ENCODE measurements around the gene CLOCK.

The CLOCK gene

DNA sequence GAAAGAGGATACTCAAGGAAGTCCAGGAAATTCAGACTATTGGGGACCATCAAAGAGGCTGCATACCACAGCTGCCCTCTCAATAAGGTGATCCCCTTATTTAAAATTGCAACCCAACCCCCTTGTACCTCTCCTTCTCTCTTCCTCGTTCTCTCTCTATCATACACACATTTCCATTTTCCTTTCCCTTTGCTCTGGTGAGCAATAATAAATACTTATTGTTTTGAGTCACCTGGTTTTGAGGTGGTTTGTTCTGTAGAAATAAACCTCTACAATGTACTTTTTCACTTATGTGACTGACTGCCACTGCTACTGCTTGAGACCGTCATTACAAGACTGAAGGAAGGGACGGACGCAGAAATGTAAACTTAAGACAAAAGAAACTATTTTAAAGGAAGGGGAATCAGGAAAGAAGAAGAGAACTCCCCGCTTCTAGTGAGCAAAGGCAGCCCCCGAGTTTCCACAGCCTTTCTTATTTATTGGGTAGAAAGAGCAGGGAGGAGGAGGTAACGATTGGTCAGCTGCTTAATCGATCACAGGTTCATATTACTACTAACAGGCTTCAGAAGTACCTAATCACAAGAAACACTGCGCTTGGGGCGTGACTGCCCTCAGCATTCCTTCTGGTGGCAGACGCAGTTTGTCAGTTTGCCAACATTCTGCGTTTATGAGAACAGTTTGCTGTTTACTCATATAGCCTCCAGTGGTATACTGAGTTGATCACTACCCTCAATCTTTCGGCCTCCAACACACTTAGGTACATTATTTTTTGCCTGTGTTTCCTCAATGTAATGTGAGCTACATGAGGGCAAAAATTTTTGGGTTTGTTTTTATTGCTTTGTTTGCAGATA, 167.9 kb downstream of the CLOCK start (continued):
- TF ChIP-seq, protein P1, sequence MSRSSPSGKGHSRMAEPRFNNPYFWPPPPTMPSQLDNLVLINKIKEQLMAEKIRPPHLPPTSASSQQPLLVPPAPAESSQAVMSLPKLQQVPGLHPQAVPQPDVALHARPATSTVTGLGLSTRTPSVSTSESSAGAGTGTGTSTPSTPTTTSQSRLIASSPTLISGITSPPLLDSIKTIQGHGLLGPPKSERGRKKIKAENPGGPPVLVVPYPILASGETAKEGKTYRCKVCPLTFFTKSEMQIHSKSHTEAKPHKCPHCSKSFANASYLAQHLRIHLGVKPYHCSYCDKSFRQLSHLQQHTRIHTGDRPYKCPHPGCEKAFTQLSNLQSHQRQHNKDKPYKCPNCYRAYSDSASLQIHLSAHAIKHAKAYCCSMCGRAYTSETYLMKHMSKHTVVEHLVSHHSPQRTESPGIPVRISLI (tag by site-specific recombination; IDR thresholded peaks at IDR 0.05): no peak
- TF ChIP-seq KLF1 (tag by site-specific recombination; IDR thresholded peaks at IDR 0.05): no peak
- no peak for TF ChIP-seq ZNF175 (tag by site-specific recombination; IDR thresholded peaks at IDR 0.05)
- no peak for TF ChIP-seq ZNF214 (tag by site-specific recombination; IDR thresholded peaks at IDR 0.05; ENCODE audit: borderline replicate concordance)
- 0 out of 2 replicates have a peak, but pooled peaks have one; percentile 42 for TF ChIP-seq ZNF335 (tag by site-specific recombination; conservative IDR thresholded peaks at IDR 0.05)
- TF ChIP-seq KLF16 (tag by site-specific recombination; IDR thresholded peaks at IDR 0.05): no peak
- TF ChIP-seq ZNF660 (tag by site-specific recombination; IDR thresholded peaks at IDR 0.05): peak; percentile 98
- no peak for TF ChIP-seq ZBTB20 (tag by site-specific recombination; IDR thresholded peaks at IDR 0.05)
- TF ChIP-seq, protein P2, sequence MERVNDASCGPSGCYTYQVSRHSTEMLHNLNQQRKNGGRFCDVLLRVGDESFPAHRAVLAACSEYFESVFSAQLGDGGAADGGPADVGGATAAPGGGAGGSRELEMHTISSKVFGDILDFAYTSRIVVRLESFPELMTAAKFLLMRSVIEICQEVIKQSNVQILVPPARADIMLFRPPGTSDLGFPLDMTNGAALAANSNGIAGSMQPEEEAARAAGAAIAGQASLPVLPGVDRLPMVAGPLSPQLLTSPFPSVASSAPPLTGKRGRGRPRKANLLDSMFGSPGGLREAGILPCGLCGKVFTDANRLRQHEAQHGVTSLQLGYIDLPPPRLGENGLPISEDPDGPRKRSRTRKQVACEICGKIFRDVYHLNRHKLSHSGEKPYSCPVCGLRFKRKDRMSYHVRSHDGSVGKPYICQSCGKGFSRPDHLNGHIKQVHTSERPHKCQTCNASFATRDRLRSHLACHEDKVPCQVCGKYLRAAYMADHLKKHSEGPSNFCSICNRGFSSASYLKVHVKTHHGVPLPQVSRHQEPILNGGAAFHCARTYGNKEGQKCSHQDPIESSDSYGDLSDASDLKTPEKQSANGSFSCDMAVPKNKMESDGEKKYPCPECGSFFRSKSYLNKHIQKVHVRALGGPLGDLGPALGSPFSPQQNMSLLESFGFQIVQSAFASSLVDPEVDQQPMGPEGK (tag by site-specific recombination; IDR thresholded peaks at IDR 0.05): no peak
- TF ChIP-seq ZNF785 (tag by site-specific recombination; IDR thresholded peaks at IDR 0.05): no peak
- no peak for TF ChIP-seq ZNF629 (tag by site-specific recombination; IDR thresholded peaks at IDR 0.05)
- TF ChIP-seq RBAK (tag by site-specific recombination; IDR thresholded peaks at IDR 0.05): no peak
- TF ChIP-seq ZNF585B (tag by site-specific recombination; IDR thresholded peaks at IDR 0.05): no peak
- TF ChIP-seq ZFP3 (tag by site-specific recombination; IDR thresholded peaks at IDR 0.05; ENCODE audit: low read depth): no peak
- TF ChIP-seq ZNF132 (tag by site-specific recombination; IDR thresholded peaks at IDR 0.05; ENCODE audit: borderline replicate concordance): no peak

Measured in HEK293 (cell line).